Right lobe of liver (tissue), 6 donors: ENCODE data around the gene SORL1. TPM values are rescaled to one million over a fixed set of nuclear protein-coding genes. Genes with fewer than 3 reads are reported as not detected.
A peak's percentile ranks its signal among the peaks of the same experiment; 100 is the strongest.

ENCODE experiments used
- ATAC-seq, 4 donors: fragments of 200-7000 bp; cut with Tn5 transposase; one replicate each; pipeline ENCODE4 v1.9.1; 2020; ENCODE audit warnings: mild to moderate bottlenecking in 4 of 4, moderate library complexity in 4 of 4
- DNase-seq, 3 donors: peaks; one replicate each; pipeline ENCODE4 v3.0.0-alpha.2; 2020
- H3K27ac ChIP-seq, 3 donors: fragments of 200-600 bp; one replicate each; pipeline ENCODE4 v1.8.0; 2022
- H3K27me3 ChIP-seq, 2 donors: fragments of 200-600 bp; one replicate each; pipeline ENCODE4 v1.8.0; 2022
- H3K36me3 ChIP-seq, 4 donors: fragments of 200-600 bp; sonication (generic) in 1 of 4; one replicate each; pipeline versions ENCODE4 v1.5.1 to v1.8.0; 2017 to 2022; ENCODE audit warnings: control low read depth in 1 of 4
- H3K4me1 ChIP-seq, 4 donors: fragments of 200-600 bp; sonication (generic) in 1 of 4; one replicate each; pipeline versions ENCODE4 v1.5.1 to v1.8.0; 2017 to 2022; ENCODE audit warnings: control low read depth in 1 of 4
- H3K4me3 ChIP-seq, 3 donors: fragments of 200-600 bp; one replicate each; pipeline ENCODE4 v1.8.0; 2022
- H3K9me3 ChIP-seq, 4 donors: fragments of 200-600 bp; sonication (generic) in 1 of 4; one replicate each; pipeline versions ENCODE4 v1.5.1 to v1.8.0; 2017 to 2022; ENCODE audit warnings: control low read depth in 1 of 4
- CTCF ChIP-seq, 4 donors: fragments of 200-600 bp in 3 of 4; fragments of 450-650 bp in 1 of 4; IDR thresholded peaks; one replicate each; pipeline versions ENCODE4 v1.5.1 to v1.8.0; 2016 to 2022; ENCODE audit warnings: antibody characterized with exemption in 4 of 4, mild to moderate bottlenecking in 2 of 4
- POLR2A ChIP-seq: fragments of 450-650 bp; IDR thresholded peaks from one replicate; pipeline ENCODE4 v1.6.1; 2017; ENCODE audit warnings: antibody characterized with exemption, mild to moderate bottlenecking
- WGBS: methylation state at CpG from one replicate; pipeline ENCODE4 v1.1.6; 2018; ENCODE audit warnings: low coverage, low lambda C conversion rate; ENCODE audit not compliant: insufficient coverage; ENCODE audit errors: missing lambda C conversion rate; 5-methylcytosine and 5-hydroxymethylcytosine counted together
- intact Hi-C, 2 donors: fragments of 100-400 bp; cut with DNase I; formaldehyde crosslinking; loops; one replicate each; pipeline versions ENCODE4 v1.11.2 to v1.14.1; 2022
- total RNA-seq, 6 experiments: library from RNA; depleted of rRNA in 2 of 6; stranded (reverse); fragments of >200 nt in 2 of 6; fragmentation: NEBNext Ultra II Directional in 3 of 6; extraction: Animal tissue kit (Norgen Biotek cat#: 25700) in 3 of 6; gene quantifications; one replicate each; pipeline versions ENCODE4 v1.1.0 to v1.2.4, GENCODE V29; 2016 to 2023
- donor health status: DM: no; HTN: yes; CAD: no.
- donor health status: DM: no; HTN: no; CAD: no.
- donor health status: DM: no; HTN: no; CAD: no.
- donor health status: DM: no; HTN: yes; CAD: no.
- donor health status: DM: no; HTN: yes; CAD: no.

SORL1 gene
- total RNA-seq, 6 experiments from 2014 or later = 45.2 to 137 (median 73.8) TPM

DNA sequence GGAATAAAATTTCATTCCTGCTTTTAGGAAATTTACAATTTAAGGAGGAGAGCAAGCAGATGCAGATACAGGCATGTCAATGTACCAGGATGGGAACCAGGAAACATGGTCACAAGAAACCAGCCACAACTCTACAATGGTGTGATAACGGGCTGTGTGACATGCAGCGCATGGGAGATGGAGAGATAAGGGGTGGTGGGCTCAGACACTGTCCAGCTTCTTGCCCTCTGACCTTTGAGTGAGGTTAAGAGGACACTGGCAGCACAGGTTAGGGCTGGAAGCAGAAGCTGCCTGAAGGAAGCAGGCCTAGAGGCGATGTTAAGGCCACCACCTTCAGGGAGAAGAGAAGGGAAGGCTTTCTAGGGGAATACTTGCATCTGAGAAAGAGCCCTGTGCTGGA, 3.0 kb downstream of the SORL1 start:
- WGBS = 62% methylated on average over 3 of the region's 3 CpGs
- H3K36me3 ChIP-seq = no peaks in the 10 kb centered on the region
- no peak for TF ChIP-seq CTCF (IDR thresholded peaks at IDR 0.05)
- no peak for TF ChIP-seq POLR2A
- intact Hi-C loops = loop anchor here in 1 of 2 donors (10.0 kb wide), 1 partner anchor 120 kb away; no protein-coding TSS in a partner anchor
- H3K4me1 ChIP-seq = peaks cover 0 to 67% (median 27%) of the 10 kb centered on the region in 4 donors
- ATAC-seq = no peak
- no peak for DNase-seq
- no peak overlapping the region for H3K4me3 ChIP-seq
- H3K27me3 ChIP-seq = no peaks in the 10 kb centered on the region
- H3K9me3 ChIP-seq = no peaks in the 10 kb centered on the region
- peak overlapping the region in 2 of 3 donors; percentile 95 to 97 for H3K27ac ChIP-seq

- intact Hi-C loops = loop anchor here in 1 of 2 donors (10.0 kb wide), 1 partner anchor 119 kb away; no protein-coding TSS in a partner anchor
- Histone ChIP-seq H3K9me3 (no peaks in the 10 kb centered on the region), H3K27ac (peak overlapping the region; percentile 23 to 97 (median 33)), H3K36me3 (no peaks in the 10 kb centered on the region), H3K4me1 (peaks cover 0 to 67% (median 27%) of the 10 kb centered on the region in 4 donors), H3K4me3 (no peak overlapping the region), H3K27me3 (no peaks in the 10 kb centered on the region)
- ATAC-seq (no peak), DNase-seq (no peak)
- 60% methylated on average over 2 of the region's 2 CpGs for WGBS
- no peak for TF ChIP-seq CTCF (IDR thresholded peaks at IDR 0.05)
- no peak for TF ChIP-seq POLR2A
These were observed 4.0 kb downstream of the SORL1 start for GRCh38 chr11:121456151-121456550.

GRCh38 chr11:121456816-121457431, 4.8 kb downstream of the SORL1 start:
- no peaks in the 10 kb centered on the region for H3K36me3 ChIP-seq
- ATAC-seq = no peak
- DNase-seq = no peak
- peaks cover 0 to 75% (median 29%) of the 10 kb centered on the region in 4 donors for H3K4me1 ChIP-seq
- 28% methylated on average over 11 of the region's 11 CpGs for WGBS
- no peak overlapping the region for H3K4me3 ChIP-seq
- no peaks in the 10 kb centered on the region for H3K27me3 ChIP-seq
- no peak for TF ChIP-seq POLR2A
- intact Hi-C loops = loop anchor here in 1 of 2 donors (10.0 kb wide), 1 partner anchor 118 kb away; no protein-coding TSS in a partner anchor
- H3K9me3 ChIP-seq = no peaks in the 10 kb centered on the region
- H3K27ac ChIP-seq = peak overlapping the region; percentile 23 to 97 (median 33)

- no peaks in the 10 kb centered on the region for H3K9me3 ChIP-seq
- H3K4me1 ChIP-seq = peaks cover 0 to 91% (median 34%) of the 10 kb centered on the region in 4 donors
- H3K27ac ChIP-seq = peak overlapping the region; percentile 77 to 97 (median 93)
- intact Hi-C loops = loop anchor here in 1 of 2 donors (10.0 kb wide), 1 partner anchor 116 kb away; no protein-coding TSS in a partner anchor
- H3K27me3 ChIP-seq = no peaks in the 10 kb centered on the region
- WGBS = 61% methylated on average over 8 of the region's 9 CpGs
- ATAC-seq (no peak), DNase-seq (no peak)
- no peak overlapping the region for H3K4me3 ChIP-seq
- TF ChIP-seq POLR2A (no peak), CTCF (IDR thresholded peaks at IDR 0.05) (no peak)
- no peaks in the 10 kb centered on the region for H3K36me3 ChIP-seq
These were observed 6.4 kb downstream of the SORL1 start for GRCh38 chr11:121458551-121458950.

DNA sequence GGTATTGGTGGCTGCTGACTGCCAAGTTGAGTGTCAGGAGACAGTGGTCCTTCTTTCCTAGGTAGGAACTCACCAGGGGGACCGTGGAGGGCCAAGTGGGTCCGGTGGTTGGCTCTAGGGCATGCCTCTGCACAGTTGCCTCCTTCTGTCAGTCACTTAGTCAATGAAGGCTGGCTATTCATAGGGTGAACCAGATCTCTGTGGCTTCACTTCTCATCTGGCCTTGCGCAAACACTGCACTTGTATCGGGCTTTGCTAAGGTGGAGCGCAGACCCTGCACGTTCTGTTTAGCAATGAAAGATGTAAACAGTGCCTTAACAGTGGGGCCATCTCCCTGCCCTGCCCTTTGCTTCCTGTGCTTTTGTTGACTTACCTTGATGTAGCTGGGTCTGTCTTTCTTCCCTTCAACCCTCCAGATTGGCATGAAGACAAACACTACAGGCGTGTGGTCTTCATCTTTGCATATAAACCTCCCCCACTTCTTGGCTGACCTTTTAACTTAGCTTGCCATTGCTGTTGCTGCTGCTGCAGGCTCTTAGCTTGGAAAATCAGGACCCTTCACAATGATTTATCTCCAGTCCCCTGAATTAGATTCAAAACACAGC, 7.4 kb downstream of the SORL1 start:
- Histone ChIP-seq H3K36me3 (no peaks in the 10 kb centered on the region), H3K4me1 (peaks cover 0 to 94% (median 30%) of the 10 kb centered on the region in 4 donors), H3K4me3 (peak overlapping the region in 1 of 3 donors; percentile 6), H3K27ac (peak overlapping the region; percentile 77 to 97 (median 93)), H3K9me3 (no peaks in the 10 kb centered on the region), H3K27me3 (no peaks in the 10 kb centered on the region)
- DNase-seq (peak; percentile 54 to 89 (median 83)), ATAC-seq (peak; percentile 41 to 76 (median 62))
- TF ChIP-seq CTCF (IDR thresholded peaks at IDR 0.05) (no peak), POLR2A (no peak)
- WGBS = 21% methylated on average over 3 of the region's 7 CpGs
- intact Hi-C loops = loop anchor here in 1 of 2 donors (10.0 kb wide), 1 partner anchor 115 kb away; no protein-coding TSS in a partner anchor
